ENCODE data around the gene VWA8. TPM values are rescaled to one million over a fixed set of nuclear protein-coding genes. Genes with fewer than 3 reads are reported as not detected.

VWA8 gene
- total and polyA plus RNA-seq, 2 of the 8 experiments (the other 6 are each of a cell fraction or from before 2014, with no cell fraction given): 5.9 to 19.6 TPM

GRCh38 chr13:41668130-41668757, 292.7 kb downstream of the VWA8 start:
- Histone ChIP-seq H3K56ac (replicated peaks; ENCODE audit: insufficient read length, low read depth, low read length) (no peak overlapping the region), H2BK120ac (replicated peaks; ENCODE audit: low read depth, low read length) (no peak overlapping the region), H2BK12ac (ENCODE audit: low read depth, low read length) (no peak overlapping the region), H2BK20ac (ENCODE audit: low read length) (no peak overlapping the region), H4K8ac (ENCODE audit: extremely low read depth, insufficient read depth, low read length) (no peak overlapping the region), H3K79me2 (ENCODE audit: control insufficient read depth in 1 of 2, insufficient read depth in 2 of 2, low read length in 2 of 2) (no peaks in the 10 kb centered on the region), H4K5ac (ENCODE audit: insufficient read length, low read depth, low read length) (no peak overlapping the region), H3K23ac (ENCODE audit: insufficient read length) (no peak overlapping the region), H3K79me1 (ENCODE audit: low read depth, low read length) (no peaks in the 10 kb centered on the region), H3K36me3 (ENCODE audit: control insufficient read depth in 2 of 4, insufficient read depth in 4 of 4, low read length in 3 of 4) (no peaks in the 10 kb centered on the region; a peak in 1 of 8 replicates), H3K4ac (replicated peaks; ENCODE audit: insufficient read length, low read depth, low read length) (no peak overlapping the region), H4K91ac (replicated peaks; ENCODE audit: insufficient read length, low read length) (no peak overlapping the region), H3K9me3 (ENCODE audit: insufficient read depth in 2 of 2, low read depth in 1 of 2, low read length in 1 of 2) (no peaks in the 10 kb centered on the region), H3K27ac (ENCODE audit: low read depth, low read length) (no peak overlapping the region), H2AFZ (ENCODE audit: low read length) (no peak overlapping the region), H4K20me1 (replicated peaks in 1 of 2; ENCODE audit: control insufficient read depth in 1 of 2, insufficient read depth in 2 of 2, low read length in 2 of 2) (no peaks in the 10 kb centered on the region), H2AK5ac (ENCODE audit: low read depth, low read length) (no peak overlapping the region), H2BK15ac (ENCODE audit: low read length) (no peak overlapping the region), H3K4me2 (ENCODE audit: insufficient read depth in 1 of 2, low read depth in 2 of 2, low read length in 2 of 2) (no peak overlapping the region), H3K4me3 (ENCODE audit: extremely low read depth in 1 of 4, insufficient read depth in 2 of 4, low read depth in 3 of 4, low read length in 4 of 4) (no peak overlapping the region), H3K18ac (ENCODE audit: extremely low read depth, low read length) (no peak overlapping the region), H3K4me1 (replicated peaks in 1 of 4; ENCODE audit: control insufficient read depth in 3 of 4, insufficient read depth in 4 of 4, low read length in 3 of 4) (no peaks in the 10 kb centered on the region), H3K14ac (ENCODE audit: insufficient read length) (no peak overlapping the region), H3K23me2 (ENCODE audit: low read depth, low read length) (no peaks in the 10 kb centered on the region), H3K9ac (replicated peaks in 1 of 4; ENCODE audit: extremely low read depth in 1 of 4, low read depth in 3 of 4, low read length in 3 of 4) (no peak overlapping the region), H2BK5ac (ENCODE audit: low read depth, low read length) (no peak overlapping the region), H3K27me3 (replicated peaks in 1 of 4; ENCODE audit: control insufficient read depth in 3 of 4, extremely low read depth in 1 of 4, insufficient read depth in 3 of 4, low read length in 3 of 4) (peaks cover 0 to 1% (median 0%) of the 10 kb centered on the region in 4 experiments; a peak in 1 of 7 replicates)
- DNase-seq (ENCODE audit: low read depth in 1 of 2, low spot score in 2 of 2) (peak in 1 of 2 experiments; percentile 23), FAIRE-seq (peak; percentile 97)
- CTCF ChIA-PET (ENCODE audit: partially characterized antibody): interaction anchor here (0.5 to 7.4 kb wide), 43 partner anchors 10 to 548 kb away, joined by 3 to 56 read pairs (median 4); no protein-coding TSS in a partner anchor
- POLR2A ChIA-PET (ENCODE audit: partially characterized antibody): interaction anchor here (1.0 kb wide), 1 partner anchor 270 kb away, joined by 3 read pairs; no protein-coding TSS in a partner anchor
- 24% methylated on average over 1 of the region's 1 CpG; no CpG with 5 or more reads in 1 of the 2 experiments for WGBS, 2 experiments (ENCODE audit: extremely low coverage in 1 of 2, insufficient coverage in 1 of 2, insufficient read length in 1 of 2, insufficient replicate concordance in 2 of 2, low coverage in 1 of 2, low lambda C conversion rate in 2 of 2, missing lambda C conversion rate in 1 of 2)
- no peak for TF ChIP-seq BRCA1 (IDR thresholded peaks at IDR 0.05; ENCODE audit: low read depth, low read length)
- TF ChIP-seq, protein P1, sequence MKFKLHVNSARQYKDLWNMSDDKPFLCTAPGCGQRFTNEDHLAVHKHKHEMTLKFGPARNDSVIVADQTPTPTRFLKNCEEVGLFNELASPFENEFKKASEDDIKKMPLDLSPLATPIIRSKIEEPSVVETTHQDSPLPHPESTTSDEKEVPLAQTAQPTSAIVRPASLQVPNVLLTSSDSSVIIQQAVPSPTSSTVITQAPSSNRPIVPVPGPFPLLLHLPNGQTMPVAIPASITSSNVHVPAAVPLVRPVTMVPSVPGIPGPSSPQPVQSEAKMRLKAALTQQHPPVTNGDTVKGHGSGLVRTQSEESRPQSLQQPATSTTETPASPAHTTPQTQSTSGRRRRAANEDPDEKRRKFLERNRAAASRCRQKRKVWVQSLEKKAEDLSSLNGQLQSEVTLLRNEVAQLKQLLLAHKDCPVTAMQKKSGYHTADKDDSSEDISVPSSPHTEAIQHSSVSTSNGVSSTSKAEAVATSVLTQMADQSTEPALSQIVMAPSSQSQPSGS (IDR thresholded peaks at IDR 0.05; ENCODE audit: low read length): no peak
- TF ChIP-seq EP300 (IDR thresholded peaks at IDR 0.05; ENCODE audit: borderline replicate concordance in 1 of 2, low read depth in 2 of 2, low read length in 2 of 2): no peak
- TF ChIP-seq CEBPB (IDR thresholded peaks at IDR 0.05; ENCODE audit: low read depth, low read length): peak; percentile 63
- no peak for TF ChIP-seq RNF2 (IDR thresholded peaks at IDR 0.05; ENCODE audit: borderline replicate concordance, low read depth, low read length, missing control alignments, poor library complexity, severe bottlenecking)
- TF ChIP-seq, protein P2, sequence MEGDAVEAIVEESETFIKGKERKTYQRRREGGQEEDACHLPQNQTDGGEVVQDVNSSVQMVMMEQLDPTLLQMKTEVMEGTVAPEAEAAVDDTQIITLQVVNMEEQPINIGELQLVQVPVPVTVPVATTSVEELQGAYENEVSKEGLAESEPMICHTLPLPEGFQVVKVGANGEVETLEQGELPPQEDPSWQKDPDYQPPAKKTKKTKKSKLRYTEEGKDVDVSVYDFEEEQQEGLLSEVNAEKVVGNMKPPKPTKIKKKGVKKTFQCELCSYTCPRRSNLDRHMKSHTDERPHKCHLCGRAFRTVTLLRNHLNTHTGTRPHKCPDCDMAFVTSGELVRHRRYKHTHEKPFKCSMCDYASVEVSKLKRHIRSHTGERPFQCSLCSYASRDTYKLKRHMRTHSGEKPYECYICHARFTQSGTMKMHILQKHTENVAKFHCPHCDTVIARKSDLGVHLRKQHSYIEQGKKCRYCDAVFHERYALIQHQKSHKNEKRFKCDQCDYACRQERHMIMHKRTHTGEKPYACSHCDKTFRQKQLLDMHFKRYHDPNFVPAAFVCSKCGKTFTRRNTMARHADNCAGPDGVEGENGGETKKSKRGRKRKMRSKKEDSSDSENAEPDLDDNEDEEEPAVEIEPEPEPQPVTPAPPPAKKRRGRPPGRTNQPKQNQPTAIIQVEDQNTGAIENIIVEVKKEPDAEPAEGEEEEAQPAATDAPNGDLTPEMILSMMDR (IDR thresholded peaks at IDR 0.05; ENCODE audit: control extremely low read depth in 1 of 3, insufficient read depth in 1 of 3, low read depth in 1 of 3, low read length in 3 of 3): peak in 2 of 3 experiments; percentile 83 to 89; a peak in 3 of 4 replicates
- peak; percentile 52; the same call in 1 of the 2 replicates for TF ChIP-seq SP1 (IDR thresholded peaks at IDR 0.05; ENCODE audit: low read depth, low read length)
